Measurements from ENCODE around the gene ACD. TPM values are rescaled to one million over a fixed set of nuclear protein-coding genes. Genes with fewer than 3 reads are reported as not detected.

ACD gene
- total RNA-seq, 6 experiments from 2014 or later = 4.0 to 8.2 (median 5.9) TPM

GRCh38 chr16:67656344-67657016, 3.6 kb downstream of the ACD start:
- ATAC-seq = no peak
- no peaks in the 10 kb centered on the region for H3K9me3 ChIP-seq
- no peaks in the 10 kb centered on the region for H3K36me3 ChIP-seq
- H3K27me3 ChIP-seq = peaks cover 0 to 12% of the 10 kb centered on the region in 2 donors
- peaks cover 0 to 11% (median 0%) of the 10 kb centered on the region in 4 donors for H3K4me1 ChIP-seq
- DNase-seq = no peak
- no CpG with 5 or more reads among the region's 9 CpGs for WGBS (ENCODE audit: insufficient coverage, low coverage, low lambda C conversion rate, missing lambda C conversion rate)
- no peak overlapping the region for H3K4me3 ChIP-seq
- intact Hi-C loops (cut with DNase I) = no loop called here
- H3K27ac ChIP-seq = no peak overlapping the region
- TF ChIP-seq CTCF (IDR thresholded peaks at IDR 0.05) (no peak), POLR2A (IDR thresholded peaks at IDR 0.05) (no peak)

GRCh38 chr16:67655363-67655762, 4.7 kb downstream of the ACD start:
- H3K4me1 ChIP-seq = peaks cover 0 to 11% (median 0%) of the 10 kb centered on the region in 4 donors
- DNase-seq = no peak
- H3K27me3 ChIP-seq = peaks cover 0 to 12% of the 10 kb centered on the region in 2 donors
- no peaks in the 10 kb centered on the region for H3K9me3 ChIP-seq
- intact Hi-C loops (cut with DNase I) = no loop called here
- 73% methylated on average over 3 of the region's 4 CpGs for WGBS (ENCODE audit: insufficient coverage, low coverage, low lambda C conversion rate, missing lambda C conversion rate)
- no peak overlapping the region for H3K27ac ChIP-seq
- no peak overlapping the region for H3K4me3 ChIP-seq
- H3K36me3 ChIP-seq = no peaks in the 10 kb centered on the region
- TF ChIP-seq CTCF (IDR thresholded peaks at IDR 0.05) (no peak), POLR2A (IDR thresholded peaks at IDR 0.05) (no peak)
- no peak for ATAC-seq

GRCh38 chr16:67654403-67654911, 5.6 kb downstream of the ACD start:
- H3K4me3 ChIP-seq = no peak overlapping the region
- no peaks in the 10 kb centered on the region for H3K36me3 ChIP-seq
- ATAC-seq (no peak), DNase-seq (no peak)
- peaks cover 0 to 12% of the 10 kb centered on the region in 2 donors for H3K27me3 ChIP-seq
- no peaks in the 10 kb centered on the region for H3K9me3 ChIP-seq
- 71% methylated on average over 14 of the region's 30 CpGs for WGBS (ENCODE audit: insufficient coverage, low coverage, low lambda C conversion rate, missing lambda C conversion rate)
- intact Hi-C loops (cut with DNase I) = no loop called here
- no peak overlapping the region for H3K27ac ChIP-seq
- peaks cover 0 to 8% (median 0%) of the 10 kb centered on the region in 4 donors for H3K4me1 ChIP-seq
- TF ChIP-seq CTCF (IDR thresholded peaks at IDR 0.05) (no peak), POLR2A (IDR thresholded peaks at IDR 0.05) (no peak)

GRCh38 chr16:67653789-67654402, 6.2 kb downstream of the ACD start:
- TF ChIP-seq CTCF (IDR thresholded peaks at IDR 0.05) = no peak
- TF ChIP-seq POLR2A (IDR thresholded peaks at IDR 0.05) = no peak
- Histone ChIP-seq H3K27me3 (peaks cover 0 to 12% of the 10 kb centered on the region in 2 donors), H3K4me3 (no peak overlapping the region), H3K36me3 (no peaks in the 10 kb centered on the region), H3K9me3 (no peaks in the 10 kb centered on the region), H3K27ac (no peak overlapping the region), H3K4me1 (peaks cover 0 to 5% (median 0%) of the 10 kb centered on the region in 4 donors)
- no peak for ATAC-seq
- DNase-seq = no peak
- 0% methylated on average over 1 of the region's 25 CpGs for WGBS (ENCODE audit: insufficient coverage, low coverage, low lambda C conversion rate, missing lambda C conversion rate)
- intact Hi-C loops (cut with DNase I) = no loop called here
